B cell (primary cell): ENCODE measurements around the gene MAP2K5. TPM values are rescaled to one million over a fixed set of nuclear protein-coding genes. Genes with fewer than 3 reads are reported as not detected.

Source experiments
- ATAC-seq: fragments of 200-7000 bp; cut with Tn5 transposase; one replicate; pipeline ENCODE4 v1.10.0; 2021; ENCODE audit warnings: low read depth, mild to moderate bottlenecking, moderate number of reproducible peaks, moderate library complexity
- CTCF ChIA-PET: fragments of 350-600 bp; sonication (Branson Sonifier 250); formaldehyde crosslinking; loops from one replicate; lab custom pipeline; 2021; ENCODE audit warnings: antibody characterized with exemption, inconsistent platforms; lab: Charles Lee
- POLR2A ChIA-PET: fragments of 350-600 bp; sonication (Branson Sonifier 250); formaldehyde crosslinking; loops from one replicate; lab custom pipeline; 2021; ENCODE audit warnings: antibody characterized with exemption; lab: Charles Lee
- DNase-seq: peaks from one replicate; pipeline ENCODE4 v3.0.0; 2013
- H2AFZ ChIP-seq: 2 replicates; pipeline ENCODE4 v1.6.1; 2012; ENCODE audit warnings: mild to moderate bottlenecking, low read depth, low read length; ENCODE audit not compliant: insufficient read depth, poor library complexity, severe bottlenecking
- H3K27ac ChIP-seq, 2 donors: 1 replicate in 1 of 2; 2 replicates in 1 of 2; pipeline ENCODE4 v1.5.1; 2012 to 2013; ENCODE audit warnings: low read length in 2 of 2, mild to moderate bottlenecking in 2 of 2, moderate library complexity in 1 of 2
- H3K27me3 ChIP-seq, 4 experiments: fragments of 200-600 bp in 1 of 4; sonication (generic) in 1 of 4; replicated peaks in 1 of 4; 1 replicate in 2 of 4; 2 replicates in 2 of 4; pipeline versions ENCODE4 v1.6.1 to v1.7.0; 2013 to 2016; ENCODE audit warnings: low read length in 3 of 4, mild to moderate bottlenecking in 2 of 4, mixed read lengths in 1 of 4, moderate library complexity in 1 of 4; ENCODE audit not compliant: insufficient read depth in 4 of 4, control insufficient read depth in 3 of 4; ENCODE audit errors: control extremely low read depth in 1 of 4
- H3K36me3 ChIP-seq, 2 experiments: replicated peaks in 1 of 2; 1 replicate in 1 of 2; 2 replicates in 1 of 2; pipeline versions ENCODE4 v1.6.1 to v1.7.1; 2013; ENCODE audit warnings: low read length in 1 of 2; ENCODE audit not compliant: insufficient read depth in 2 of 2, control insufficient read depth in 1 of 2; ENCODE audit errors: control extremely low read depth in 1 of 2, extremely low read depth in 1 of 2
- H3K4me1 ChIP-seq, 2 donors: fragments of 200-600 bp in 1 of 2; sonication (generic) in 1 of 2; 1 replicate in 1 of 2; 2 replicates in 1 of 2; pipeline versions ENCODE4 v1.5.1 to v1.6.1; 2013 to 2017; ENCODE audit warnings: low read length in 2 of 2; ENCODE audit not compliant: control insufficient read depth in 2 of 2, insufficient read depth in 2 of 2
- H3K4me2 ChIP-seq: replicated peaks from 2 replicates; pipeline ENCODE3; 2012; ENCODE audit warnings: mild to moderate bottlenecking, low read depth, low read length; ENCODE audit not compliant: poor library complexity, severe bottlenecking
- H3K4me3 ChIP-seq, 5 experiments: fragments of 200-600 bp in 1 of 5; sonication (generic) in 1 of 5; 1 replicate in 3 of 5; 2 replicates in 2 of 5; pipeline versions ENCODE4 v1.5.1 to v1.7.0; 2011 to 2016; ENCODE audit warnings: low read length in 4 of 5, mild to moderate bottlenecking in 4 of 5, low read depth in 2 of 5, control low read depth in 1 of 5, moderate library complexity in 1 of 5; ENCODE audit not compliant: insufficient read depth in 1 of 5; ENCODE audit errors: control extremely low read depth in 1 of 5, extremely low read depth in 1 of 5
- H3K79me2 ChIP-seq: fragments of 200-600 bp; sonication (generic); one replicate; pipeline ENCODE4 v1.6.0; 2016; ENCODE audit warnings: low read length; ENCODE audit not compliant: control insufficient read depth, insufficient read depth
- H3K9ac ChIP-seq: fragments of 200-600 bp; sonication (generic); 2 replicates; pipeline ENCODE4 v1.6.1; 2017; ENCODE audit warnings: mild to moderate bottlenecking, low read length, moderate library complexity
- H3K9me3 ChIP-seq, 3 donors: one replicate each; pipeline versions ENCODE4 v1.6.1 to v1.7.1; 2013; ENCODE audit warnings: low read length in 2 of 3; ENCODE audit not compliant: control insufficient read depth in 2 of 3, insufficient read depth in 1 of 3; ENCODE audit errors: control extremely low read depth in 1 of 3
- H4K20me1 ChIP-seq: 2 replicates; pipeline ENCODE4 v1.6.0; 2012; ENCODE audit warnings: mild to moderate bottlenecking, low read length; ENCODE audit not compliant: insufficient read depth, control insufficient read depth, poor library complexity, severe bottlenecking
- H3K27ac Mint-ChIP-seq: one replicate; pipeline ENCODE4 v1.8.0; 2021; ENCODE audit warnings: mixed read lengths
- H3K27me3 Mint-ChIP-seq: one replicate; pipeline ENCODE4 v1.8.0; 2021; ENCODE audit warnings: mixed read lengths
- H3K4me1 Mint-ChIP-seq: one replicate; pipeline ENCODE4 v1.8.0; 2021; ENCODE audit warnings: mixed read lengths
- H3K4me3 Mint-ChIP-seq: one replicate; pipeline ENCODE4 v1.8.0; 2021; ENCODE audit warnings: mixed read lengths
- H3K9me3 Mint-ChIP-seq: one replicate; pipeline ENCODE4 v1.8.0; 2022; ENCODE audit warnings: mixed read lengths; ENCODE audit not compliant: insufficient read depth
- CTCF ChIP-seq: fragments of 200-600 bp; IDR thresholded peaks from one replicate; pipeline ENCODE4 v1.8.0; 2022; ENCODE audit warnings: antibody characterized with exemption, mild to moderate bottlenecking
- EZH2 ChIP-seq: IDR thresholded peaks from 2 replicates; pipeline ENCODE4 v1.6.1; 2012; ENCODE audit warnings: borderline replicate concordance, low read depth, mild to moderate bottlenecking, moderate library complexity, low read length; ENCODE audit not compliant: insufficient read depth, poor library complexity, severe bottlenecking
- WGBS: methylation state at CpG from one replicate; pipeline ENCODE4 v1.1.5; 2013; ENCODE audit warnings: missing lambda C conversion rate; ENCODE audit not compliant: insufficient coverage; 5-methylcytosine and 5-hydroxymethylcytosine counted together
- intact Hi-C: fragments of 100-400 bp; cut with micrococcal nuclease; formaldehyde crosslinking; loops from one replicate; pipeline ENCODE4 v1.10.0; 2022
- polyA plus RNA-seq: library from polyadenylated mRNA; depleted of rRNA; stranded (reverse); fragments of >200 nt; gene quantifications from 2 replicates; pipeline ENCODE4 v1.2.3, GENCODE V29; 2012
- total RNA-seq, 2 donors: library from RNA; stranded (reverse); fragments of 120-200 nt in 1 of 2; gene quantifications; 1 replicate in 1 of 2; 2 replicates in 1 of 2; pipeline versions ENCODE4 v1.2.3 to v1.2.4, GENCODE V29; 2013 to 2022

MAP2K5 gene
- total and polyA plus RNA-seq, 2 donors (not counting 1 experiment from before 2014, with no cell fraction given) = 11.1 to 40.0 TPM

DNA sequence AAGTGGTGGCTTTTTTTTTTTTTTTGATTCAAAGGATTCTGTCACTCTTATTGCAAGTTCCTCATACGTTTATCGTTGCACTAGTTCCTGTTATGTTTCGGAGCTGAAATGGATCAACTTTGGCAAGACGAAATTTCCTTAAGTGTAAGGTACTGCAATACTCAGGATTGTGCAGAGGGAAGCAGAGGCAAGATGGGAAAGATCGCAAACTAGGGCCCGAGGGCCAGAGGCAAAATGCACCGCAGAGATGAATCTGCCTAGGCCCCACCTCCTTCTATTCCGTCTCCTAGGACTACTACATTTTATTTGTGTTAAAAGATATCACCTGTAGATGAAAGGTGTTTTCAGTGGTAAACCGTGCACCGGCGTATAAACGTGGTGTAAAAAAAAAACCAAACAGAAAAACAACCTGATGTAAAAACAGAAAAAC is 297.0 kb downstream of the MAP2K5 start:
- peak overlapping the region; percentile 88 for H3K4me2 ChIP-seq
- CTCF ChIA-PET = interaction anchor here (1.2 to 5.7 kb wide), 4 partner anchors 14 to 893 kb away, joined by 6 to 177 read pairs (median 70); partner anchors contain the start of gene SKOR1
- peaks cover 0 to 34% (median 17%) of the 10 kb centered on the region in 4 experiments for H3K27me3 ChIP-seq
- DNase-seq = peak; percentile 84
- H3K4me3 Mint-ChIP-seq = peak overlapping the region; percentile 91
- H2AFZ ChIP-seq = peak overlapping the region; percentile 98
- no peak for TF ChIP-seq CTCF
- TF ChIP-seq EZH2 = no peak
- H3K27me3 Mint-ChIP-seq = peaks cover 17% of the 10 kb centered on the region
- H3K4me1 Mint-ChIP-seq = peaks cover 46% of the 10 kb centered on the region
- H3K9ac ChIP-seq = peak overlapping the region; percentile 96
- peak overlapping the region; percentile 97 for H3K27ac Mint-ChIP-seq
- POLR2A ChIA-PET = no interaction called here
- H3K27ac ChIP-seq = peak overlapping the region; percentile 95 to 96
- peaks cover 0 to 17% (median 0%) of the 10 kb centered on the region in 3 donors for H3K9me3 ChIP-seq
- H3K36me3 ChIP-seq = no peaks in the 10 kb centered on the region
- peak overlapping the region; percentile 68 to 97 (median 83) for H3K4me3 ChIP-seq
- H3K4me1 ChIP-seq = peaks cover 35 to 42% of the 10 kb centered on the region in 2 donors
- no peaks in the 10 kb centered on the region for H3K9me3 Mint-ChIP-seq
- ATAC-seq = peak; percentile 21
- no peaks in the 10 kb centered on the region for H3K79me2 ChIP-seq
- 0% methylated on average over 2 of the region's 12 CpGs for WGBS
- no peaks in the 10 kb centered on the region for H4K20me1 ChIP-seq
- intact Hi-C loops = loop anchor here (5.0 kb wide), 2 partner anchors 337 to 972 kb away; no protein-coding TSS in a partner anchor
